GM12875 (cell line): ENCODE data around the gene EPHB6.
A peak's percentile ranks its signal among the peaks of the same experiment; 100 is the strongest.

Experiments
- H3K4me3 ChIP-seq: one replicate; pipeline ENCODE4 v1.5.1; 2011; ENCODE audit warnings: low read depth, low read length, control low read depth
- TF ChIP-seq, protein P1 (sequence below): IDR thresholded peaks from 2 replicates; pipeline ENCODE4 v1.5.1; 2011; ENCODE audit warnings: low read depth, mild to moderate bottlenecking, control low read depth, inconsistent platforms, low read length, moderate library complexity, borderline replicate concordance; ENCODE audit not compliant: insufficient read depth

The EPHB6 gene

GRCh38 chr7:142880876-142881505 lies 26.1 kb downstream of the EPHB6 start:
- H3K4me3 ChIP-seq = no peak overlapping the region
- TF ChIP-seq, protein P1, sequence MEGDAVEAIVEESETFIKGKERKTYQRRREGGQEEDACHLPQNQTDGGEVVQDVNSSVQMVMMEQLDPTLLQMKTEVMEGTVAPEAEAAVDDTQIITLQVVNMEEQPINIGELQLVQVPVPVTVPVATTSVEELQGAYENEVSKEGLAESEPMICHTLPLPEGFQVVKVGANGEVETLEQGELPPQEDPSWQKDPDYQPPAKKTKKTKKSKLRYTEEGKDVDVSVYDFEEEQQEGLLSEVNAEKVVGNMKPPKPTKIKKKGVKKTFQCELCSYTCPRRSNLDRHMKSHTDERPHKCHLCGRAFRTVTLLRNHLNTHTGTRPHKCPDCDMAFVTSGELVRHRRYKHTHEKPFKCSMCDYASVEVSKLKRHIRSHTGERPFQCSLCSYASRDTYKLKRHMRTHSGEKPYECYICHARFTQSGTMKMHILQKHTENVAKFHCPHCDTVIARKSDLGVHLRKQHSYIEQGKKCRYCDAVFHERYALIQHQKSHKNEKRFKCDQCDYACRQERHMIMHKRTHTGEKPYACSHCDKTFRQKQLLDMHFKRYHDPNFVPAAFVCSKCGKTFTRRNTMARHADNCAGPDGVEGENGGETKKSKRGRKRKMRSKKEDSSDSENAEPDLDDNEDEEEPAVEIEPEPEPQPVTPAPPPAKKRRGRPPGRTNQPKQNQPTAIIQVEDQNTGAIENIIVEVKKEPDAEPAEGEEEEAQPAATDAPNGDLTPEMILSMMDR = peak; percentile 88

- H3K4me3 ChIP-seq = no peak overlapping the region
- TF ChIP-seq, protein P1 = no peak
Observed at GRCh38 chr7:142881586-142882337, 26.9 kb downstream of the EPHB6 start.

DNA sequence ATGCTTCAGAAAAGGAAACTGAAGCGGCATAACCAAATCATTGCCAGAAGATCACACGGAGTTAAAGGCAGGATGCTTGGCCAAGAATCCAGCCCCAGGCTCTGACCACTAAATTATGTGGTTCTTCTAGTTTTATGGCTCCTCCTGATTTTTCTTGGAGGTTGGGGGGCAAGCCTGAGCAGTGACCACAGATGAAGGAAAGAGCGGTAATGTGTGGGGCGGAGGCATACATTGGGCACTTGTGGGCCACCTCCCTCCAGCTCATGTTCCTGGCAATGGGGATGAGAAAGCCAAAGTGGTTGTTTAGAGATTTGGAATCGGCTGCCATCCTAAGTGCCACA lies 27.4 kb downstream of the EPHB6 start:
- H3K4me3 ChIP-seq = no peak overlapping the region
- TF ChIP-seq, protein P1 = no peak

DNA sequence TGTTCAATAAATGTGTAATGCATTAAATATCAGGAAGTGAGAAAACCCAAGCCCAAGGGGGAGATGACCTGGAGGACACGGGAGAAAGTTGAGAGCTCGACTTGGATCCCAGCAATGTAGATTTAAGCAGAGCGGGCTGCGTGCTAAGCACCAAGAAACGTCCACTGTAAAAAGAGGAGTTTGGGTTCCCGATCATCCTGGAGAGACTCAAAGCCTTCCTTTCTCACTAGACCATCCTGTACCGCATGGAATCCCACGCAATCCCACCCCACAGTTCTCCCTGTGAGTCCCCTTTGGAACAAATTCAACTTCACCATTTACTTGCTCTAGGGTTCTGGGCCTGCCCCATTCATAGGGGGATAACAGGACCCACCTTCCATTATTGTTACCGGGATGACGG lies 28.3 kb downstream of the EPHB6 start:
- no peak overlapping the region for H3K4me3 ChIP-seq
- TF ChIP-seq, protein P1 = no peak

DNA sequence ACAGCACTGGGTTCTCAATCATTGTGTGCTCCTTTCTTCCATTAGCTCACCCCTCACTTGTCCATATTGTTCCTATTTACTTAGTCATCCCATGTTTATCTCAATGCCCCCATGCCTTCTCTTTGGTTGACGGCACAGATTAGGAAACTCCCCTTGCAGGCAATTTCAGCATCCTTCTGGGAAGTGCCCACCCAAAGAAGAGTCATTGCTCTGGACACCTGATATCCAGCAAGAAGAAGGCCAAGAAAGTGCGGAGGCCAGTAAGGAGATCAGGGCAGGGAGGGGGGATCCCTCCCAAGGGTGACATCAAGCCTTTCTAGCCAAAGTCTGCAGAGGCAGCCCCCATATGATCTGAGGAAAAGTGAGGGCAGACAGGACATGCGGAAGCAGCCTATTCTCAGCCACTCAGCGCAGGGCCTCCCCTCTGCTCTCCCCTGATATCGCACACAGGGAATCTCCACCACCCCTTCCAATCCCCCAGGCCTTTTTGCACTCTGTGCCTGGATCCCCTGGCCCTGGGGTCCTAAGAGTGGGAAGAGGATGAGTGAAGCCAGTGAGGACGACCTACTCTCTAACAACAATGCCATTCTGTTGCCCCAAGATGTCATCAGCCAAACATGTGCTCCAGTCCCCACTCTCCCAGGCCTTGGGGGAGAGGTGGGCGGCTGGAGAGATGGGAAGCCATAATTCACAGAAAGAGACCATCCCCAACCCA lies 28.9 kb downstream of the EPHB6 start:
- no peak overlapping the region for H3K4me3 ChIP-seq
- TF ChIP-seq, protein P1 = no peak

GRCh38 chr7:142884286-142884640 lies 29.4 kb downstream of the EPHB6 start:
- no peak overlapping the region for H3K4me3 ChIP-seq
- TF ChIP-seq, protein P1 = no peak
